ENCODE results near the gene TIMP3. TPM values are rescaled to one million over a fixed set of nuclear protein-coding genes. Genes with fewer than 3 reads are reported as not detected.

Gene TIMP3
- total and polyA plus RNA-seq, 10 donors, result 19.7 to 689 (median 367) TPM

DNA sequence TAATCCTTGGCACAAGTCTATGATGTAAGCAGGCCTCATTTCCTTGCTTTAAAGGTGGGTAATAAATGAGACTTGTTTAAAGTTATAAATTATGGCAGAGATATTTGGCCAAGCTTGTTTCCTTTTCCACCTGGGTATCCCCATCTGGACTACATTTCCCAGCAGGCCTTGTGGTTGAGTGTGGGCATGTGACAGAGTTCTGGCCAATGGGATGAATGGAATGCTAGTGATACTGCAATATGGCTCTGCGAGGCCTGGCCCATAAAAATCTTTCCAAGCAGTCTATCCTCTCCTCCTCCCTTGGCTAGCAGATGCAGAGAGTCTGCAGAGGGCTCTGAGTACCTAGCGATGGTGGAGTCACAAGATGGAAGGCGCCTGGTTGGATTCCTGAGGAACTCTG lies 102.5 kb downstream of the TIMP3 start:
- Histone ChIP-seq H3K27me3 (replicated peaks in 1 of 7) (no peaks in the 10 kb centered on the region), H3K4me3 (no peak overlapping the region), H3K27ac (no peak overlapping the region), H3K36me3 (no peaks in the 10 kb centered on the region), H3K4me1 (no peaks in the 10 kb centered on the region), H3K9me3 (no peaks in the 10 kb centered on the region)
- TF ChIP-seq POLR2A (IDR thresholded peaks at IDR 0.05) (no peak), CTCF (IDR thresholded peaks at IDR 0.05 in 8 of 11, conservative IDR thresholded peaks at IDR 0.05 in 3 of 11) (no peak), POLR2AphosphoS5 (IDR thresholded peaks at IDR 0.05) (no peak)
- 77 to 92% (median 87%) methylated on average over 3 of the region's 3 CpGs for WGBS, 5 donors
- no peak for DNase-seq
- intact Hi-C loops (cut with DNase I; ENCODE audit: low total_unique reads), result no loop called here

DNA sequence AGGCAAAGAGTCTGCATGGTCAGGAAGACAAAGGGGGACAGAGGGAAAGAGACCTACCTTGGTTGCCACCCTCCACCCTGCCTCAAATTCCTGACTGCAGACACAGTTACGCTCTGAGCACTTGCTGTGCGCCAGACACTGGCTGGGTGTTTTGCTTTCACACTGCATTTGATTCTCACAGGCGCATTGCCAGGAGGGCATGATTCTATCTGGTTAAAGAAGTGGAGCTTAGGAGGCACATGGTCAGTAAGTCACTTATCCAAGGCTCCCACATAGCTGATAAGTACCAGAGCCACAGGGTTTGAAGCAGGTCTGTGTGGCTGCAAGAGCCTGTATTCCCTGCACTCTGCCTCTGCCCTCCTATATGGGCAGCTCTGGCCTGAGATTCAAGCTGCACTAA lies 103.9 kb downstream of the TIMP3 start:
- Histone ChIP-seq H3K4me1 (no peaks in the 10 kb centered on the region), H3K27ac (no peak overlapping the region), H3K4me3 (no peak overlapping the region), H3K36me3 (no peaks in the 10 kb centered on the region), H3K27me3 (replicated peaks in 1 of 7) (no peaks in the 10 kb centered on the region), H3K9me3 (no peaks in the 10 kb centered on the region)
- intact Hi-C loops (cut with DNase I; ENCODE audit: low total_unique reads), result no loop called here
- 88 to 96% (median 94%) methylated on average over 1 to 3 of the region's 3 CpGs for WGBS, 5 donors
- no peak for TF ChIP-seq CTCF (IDR thresholded peaks at IDR 0.05 in 8 of 11, conservative IDR thresholded peaks at IDR 0.05 in 3 of 11)
- TF ChIP-seq POLR2AphosphoS5 (IDR thresholded peaks at IDR 0.05), result no peak
- no peak for TF ChIP-seq POLR2A (IDR thresholded peaks at IDR 0.05)
- DNase-seq, result no peak

DNA sequence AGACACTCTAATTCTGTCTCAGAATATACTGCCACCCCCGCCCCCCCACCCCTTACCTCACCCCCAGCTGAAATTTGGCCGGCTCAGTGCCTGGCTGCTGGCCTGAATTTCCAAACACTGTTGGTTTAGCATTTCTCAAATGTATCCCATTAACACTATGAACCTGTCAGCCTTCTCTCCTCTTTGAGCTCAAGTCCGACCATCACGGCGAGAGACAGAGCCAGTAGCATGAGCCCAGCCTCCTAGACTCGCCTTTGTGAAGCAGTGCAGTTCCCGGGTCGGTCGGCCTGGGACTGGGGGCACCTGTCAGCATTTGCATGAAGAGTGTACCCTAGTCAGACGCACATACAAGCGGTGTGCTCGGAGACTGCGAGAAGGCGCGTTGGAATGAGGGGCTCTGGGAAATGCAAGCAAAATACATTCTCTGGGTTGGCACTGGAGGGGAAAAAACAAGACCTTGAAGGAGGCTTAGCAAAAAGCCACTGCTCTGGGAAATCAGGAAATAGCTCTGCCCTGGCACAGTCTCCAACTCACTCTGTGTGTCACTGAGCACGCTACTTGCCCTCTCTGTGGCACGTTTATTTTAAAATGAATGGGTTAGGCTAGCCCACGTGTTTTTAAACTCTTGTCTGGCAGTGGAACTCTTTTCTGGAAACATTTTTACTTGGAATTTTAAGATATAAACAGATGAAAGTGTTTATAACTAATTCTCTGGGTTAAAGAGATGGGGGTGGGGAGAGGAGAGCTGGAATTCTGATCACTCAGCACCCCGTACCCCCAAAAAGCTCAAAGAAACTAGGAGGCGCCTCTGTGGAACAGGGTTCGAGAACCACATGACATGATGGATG lies 108.3 kb downstream of the TIMP3 start:
- 76 to 84% (median 80%) methylated on average over 21 of the region's 21 CpGs for WGBS, 5 donors
- Histone ChIP-seq H3K4me3 (no peak overlapping the region), H3K27me3 (replicated peaks in 1 of 7) (no peaks in the 10 kb centered on the region), H3K4me1 (no peaks in the 10 kb centered on the region), H3K27ac (no peak overlapping the region), H3K36me3 (no peaks in the 10 kb centered on the region), H3K9me3 (no peaks in the 10 kb centered on the region)
- no peak for TF ChIP-seq CTCF (IDR thresholded peaks at IDR 0.05 in 8 of 11, conservative IDR thresholded peaks at IDR 0.05 in 3 of 11)
- no peak for TF ChIP-seq POLR2A (IDR thresholded peaks at IDR 0.05)
- TF ChIP-seq POLR2AphosphoS5 (IDR thresholded peaks at IDR 0.05), result no peak
- no peak for DNase-seq
- intact Hi-C loops (cut with DNase I; ENCODE audit: low total_unique reads), result no loop called here

DNA sequence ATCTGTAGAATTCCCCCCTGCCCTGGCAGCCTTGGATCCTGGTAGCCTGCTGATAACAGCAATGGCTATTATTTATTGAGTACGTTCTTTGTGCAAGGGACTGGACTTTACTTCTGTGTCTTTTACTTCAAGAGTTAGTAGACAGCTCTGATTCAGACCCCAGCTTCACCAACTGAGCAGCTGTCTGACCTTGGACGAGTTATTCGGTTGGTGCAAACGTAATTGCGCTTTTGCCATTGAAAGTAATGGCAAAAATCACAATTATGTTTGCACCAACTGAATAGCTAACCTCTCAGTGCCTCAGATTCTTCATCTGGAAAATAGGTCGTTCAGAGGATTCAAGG lies 108.9 kb downstream of the TIMP3 start:
- no peak for TF ChIP-seq POLR2A (IDR thresholded peaks at IDR 0.05)
- no peak for TF ChIP-seq POLR2AphosphoS5 (IDR thresholded peaks at IDR 0.05)
- no peak for TF ChIP-seq CTCF (IDR thresholded peaks at IDR 0.05 in 8 of 11, conservative IDR thresholded peaks at IDR 0.05 in 3 of 11)
- no peak for DNase-seq
- Histone ChIP-seq H3K9me3 (peaks cover 0 to 3% (median 0%) of the 10 kb centered on the region in 8 donors), H3K27me3 (replicated peaks in 1 of 7) (no peaks in the 10 kb centered on the region), H3K36me3 (no peaks in the 10 kb centered on the region), H3K4me1 (no peaks in the 10 kb centered on the region), H3K27ac (no peak overlapping the region), H3K4me3 (no peak overlapping the region)
- intact Hi-C loops (cut with DNase I; ENCODE audit: low total_unique reads), result no loop called here
- WGBS, 5 donors, result 76 to 92% (median 85%) methylated on average over 6 of the region's 6 CpGs

Measured in spleen (tissue), 11 donors.